Stimulated activated CD4-positive, alpha-beta T cell treated with anti-CD3 and anti-CD28 coated beads, Interleukin-2, amount 100 ng/mL, for 4 hours (primary cell): ENCODE measurements around the gene SERTAD2.

Experiments
- DNase-seq: peaks from one replicate; pipeline ENCODE4 v3.0.0-alpha.2; 2020; ENCODE audit warnings: low read depth

SERTAD2 gene

GRCh38 chr2:64607381-64608304 is 46.1 kb downstream of the SERTAD2 start:
- DNase-seq, result no peak

DNA sequence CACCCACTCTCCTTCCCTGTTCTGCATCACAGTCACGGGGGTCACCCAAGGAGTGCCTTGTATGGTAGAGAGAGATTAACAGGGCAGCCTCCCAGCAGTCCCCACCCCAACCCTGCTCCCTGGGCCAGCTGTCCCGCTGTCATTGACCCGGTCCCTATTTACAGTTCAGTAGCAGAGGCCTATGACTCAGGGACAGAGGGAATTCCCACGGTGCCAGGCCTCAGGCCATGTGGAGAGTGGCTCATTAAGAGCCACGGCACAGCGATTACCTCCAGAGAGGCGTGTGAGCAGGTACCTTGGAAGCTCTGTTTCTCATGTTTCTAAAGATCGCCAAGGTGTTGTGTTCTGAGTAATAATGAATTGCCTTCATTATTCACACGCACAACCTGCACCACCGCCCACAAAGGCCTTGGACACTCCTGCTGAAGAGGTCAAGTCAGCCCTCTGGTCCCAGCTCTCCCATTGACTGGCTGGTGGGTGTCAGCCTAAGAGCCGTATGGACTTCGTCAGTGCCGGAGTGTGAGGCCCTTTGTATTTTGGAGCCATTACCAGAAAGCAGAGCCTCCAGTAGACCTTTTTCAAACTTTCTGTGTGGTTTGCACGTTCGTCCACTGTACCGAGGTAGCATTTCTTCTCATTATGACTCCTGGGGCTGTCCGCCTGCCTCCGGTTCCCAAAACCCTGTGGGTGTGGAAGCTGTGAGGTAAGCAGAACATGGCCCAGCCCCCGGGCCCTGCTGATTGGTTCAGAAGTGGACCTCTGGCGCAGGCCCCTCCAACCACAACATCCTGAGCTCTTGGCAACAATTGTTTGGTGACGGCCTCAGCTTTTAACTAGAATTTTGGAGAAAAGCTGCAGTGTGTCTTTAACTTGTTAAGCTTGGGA is 47.0 kb downstream of the SERTAD2 start:
- peak; percentile 74 for DNase-seq

- DNase-seq, result no peak
These were observed 47.7 kb downstream of the SERTAD2 start for GRCh38 chr2:64605991-64606478.

GRCh38 chr2:64605026-64605471 is 48.7 kb downstream of the SERTAD2 start:
- DNase-seq, result no peak

GRCh38 chr2:64604155-64604554 is 49.6 kb downstream of the SERTAD2 start:
- no peak for DNase-seq

DNA sequence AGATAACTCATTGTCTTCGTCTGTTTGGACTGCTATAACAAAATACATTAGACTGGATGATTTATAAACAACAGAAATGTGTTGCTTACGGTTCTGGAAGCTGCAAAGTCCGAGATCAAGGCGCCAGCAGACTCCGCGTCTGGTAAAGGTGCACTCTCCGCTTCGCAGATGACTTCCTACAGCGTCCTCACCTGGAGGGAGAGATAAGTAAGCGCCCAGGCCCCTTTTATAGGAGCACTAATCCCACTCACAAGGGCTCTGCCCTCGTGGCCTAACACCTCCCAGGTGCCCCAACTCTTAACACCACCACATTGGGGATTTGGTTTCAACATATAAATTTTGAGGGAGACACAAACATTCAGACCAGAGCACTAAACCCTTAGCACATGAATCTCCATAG is 51.3 kb downstream of the SERTAD2 start:
- no peak for DNase-seq

GRCh38 chr2:64601785-64602391 is 51.8 kb downstream of the SERTAD2 start:
- no peak for DNase-seq

- DNase-seq, result no peak
These were observed 52.5 kb downstream of the SERTAD2 start for GRCh38 chr2:64601034-64601754.

- DNase-seq, result no peak
These were observed 54.2 kb downstream of the SERTAD2 start for GRCh38 chr2:64599469-64599868.

GRCh38 chr2:64598226-64598625 is 55.5 kb downstream of the SERTAD2 start:
- no peak for DNase-seq

DNA sequence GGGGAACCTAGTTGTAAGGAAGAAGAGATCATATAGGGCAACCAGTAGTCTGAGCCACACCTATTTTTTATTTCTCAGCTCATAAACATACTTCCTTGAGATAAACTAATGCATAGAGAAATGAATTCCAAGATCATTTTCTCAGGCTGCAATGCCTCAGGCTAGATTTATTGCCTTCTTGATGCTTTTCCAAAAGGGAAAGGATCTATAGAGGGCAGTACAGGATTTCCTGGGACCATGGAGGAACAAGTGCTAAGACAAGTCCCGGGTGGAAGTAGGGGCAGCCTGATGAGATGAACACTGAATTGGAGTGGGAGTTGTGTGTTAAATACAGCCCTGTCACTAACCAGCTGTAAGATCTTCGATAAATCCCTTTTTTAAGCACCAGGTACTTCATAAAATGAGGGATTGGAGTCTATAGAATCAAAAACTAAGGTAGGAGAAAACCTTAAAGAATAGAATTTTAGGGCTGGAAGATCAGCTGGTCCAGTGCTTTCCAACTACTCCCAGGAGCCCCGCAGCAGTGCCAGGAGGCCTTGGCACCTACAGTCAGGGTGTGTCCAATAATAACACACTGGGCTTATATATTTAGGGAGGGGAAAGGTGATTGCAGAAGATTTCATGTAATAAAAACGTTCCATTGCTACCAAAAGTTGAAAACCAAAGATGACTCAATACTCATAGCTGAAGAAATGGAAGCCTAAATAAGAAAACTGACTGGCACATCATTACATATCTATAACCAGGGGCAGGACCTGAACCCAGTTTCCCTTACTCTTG is 58.1 kb downstream of the SERTAD2 start:
- DNase-seq, result no peak

DNA sequence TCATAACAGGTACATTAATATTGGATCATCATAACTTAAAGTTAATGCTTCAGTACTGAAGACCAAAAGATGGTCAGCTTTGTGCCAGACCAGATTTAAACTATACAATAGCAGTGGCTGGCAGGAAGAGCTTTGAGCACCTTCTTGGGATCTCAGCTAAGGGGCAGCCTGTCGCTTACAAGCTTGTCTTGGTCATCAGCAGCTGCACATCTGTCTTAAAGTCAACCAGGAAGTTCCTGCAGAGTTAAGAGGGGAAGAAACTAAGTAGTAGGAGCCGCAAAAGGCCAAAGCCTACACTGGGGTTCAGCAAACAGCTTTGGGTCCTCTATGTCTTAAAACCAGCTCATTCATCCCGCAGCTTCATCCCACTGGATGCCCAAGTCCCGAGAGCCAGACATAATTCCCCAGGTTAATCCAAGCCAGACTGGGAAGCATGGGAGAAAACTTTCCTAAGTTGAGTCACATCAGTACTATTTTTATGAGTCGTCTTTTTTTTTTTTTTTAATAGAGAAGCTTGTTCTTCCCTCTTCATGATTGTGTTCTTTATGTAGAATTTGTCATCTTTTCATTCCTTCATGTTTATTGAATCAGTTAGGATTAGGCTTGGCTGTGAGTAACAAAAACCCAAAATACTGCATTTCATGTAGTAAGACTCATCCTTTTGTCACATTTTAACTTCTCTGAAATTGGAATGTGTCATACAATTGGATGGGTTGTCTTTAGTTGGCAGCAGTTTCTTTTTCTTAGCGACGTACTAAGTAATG is 59.3 kb downstream of the SERTAD2 start:
- DNase-seq, result no peak

- no peak for DNase-seq
These were observed 60.6 kb downstream of the SERTAD2 start for GRCh38 chr2:64593035-64593655.

GRCh38 chr2:64591188-64591587 is 62.5 kb downstream of the SERTAD2 start:
- no peak for DNase-seq

- no peak for DNase-seq
These were observed 66.2 kb downstream of the SERTAD2 start for GRCh38 chr2:64587561-64587960.

DNA sequence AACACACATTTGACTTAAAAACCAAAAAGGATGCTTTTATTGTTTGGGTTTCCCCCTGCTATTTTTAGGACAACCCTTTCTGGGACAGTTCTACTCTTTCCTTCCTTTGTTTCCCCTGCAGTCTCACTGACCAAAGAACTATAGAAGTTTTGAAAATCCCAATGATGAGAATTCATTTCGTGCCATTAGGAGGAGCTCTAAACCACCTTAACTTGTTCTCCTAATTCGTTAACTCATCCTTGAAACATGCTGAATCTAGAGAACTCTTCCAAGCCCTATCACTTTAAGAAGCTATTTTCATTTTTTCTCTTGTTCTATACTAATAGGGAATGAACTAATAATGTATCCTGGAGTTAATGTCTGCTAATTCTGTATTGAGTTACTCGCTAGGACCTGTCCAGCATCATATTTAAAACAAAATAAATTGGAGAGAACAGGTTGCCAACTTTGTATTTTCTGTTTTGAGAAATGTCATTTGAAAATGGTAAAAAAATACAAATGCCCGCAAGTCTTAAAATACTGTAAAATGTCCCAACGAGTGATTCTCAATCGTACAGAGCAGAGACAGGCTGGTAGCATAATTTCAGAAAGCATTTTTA is 66.7 kb downstream of the SERTAD2 start:
- DNase-seq, result no peak

DNA sequence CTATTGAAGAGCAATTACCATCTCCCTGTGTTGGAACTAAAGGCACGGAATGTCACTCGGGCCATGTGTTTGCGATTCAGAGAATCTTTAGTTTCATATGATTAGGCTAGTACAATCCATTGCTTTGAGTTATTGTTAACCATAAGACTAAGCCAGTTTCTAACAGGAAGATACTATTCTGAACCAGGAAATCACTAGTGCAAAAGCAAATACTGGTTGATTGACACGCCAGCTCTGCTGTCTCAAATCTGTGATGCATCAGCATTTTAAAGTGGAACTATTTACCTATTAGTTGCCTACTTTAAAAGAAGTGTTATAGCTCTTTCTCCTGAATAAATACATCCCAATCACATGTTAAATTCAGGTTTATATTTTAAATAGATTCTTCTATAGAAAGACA is 67.7 kb downstream of the SERTAD2 start:
- no peak for DNase-seq

- DNase-seq, result no peak
These were observed 70.9 kb downstream of the SERTAD2 start for GRCh38 chr2:64582774-64583340.
